TTC549 (cell line): ENCODE results near the gene CEP104.
"Not testable (repeated sequence)": the region's sequence is repeated elsewhere in the genome, so short reads cannot be mapped to it uniquely, and the experiment has no call there.

Experiments
- FAIRE-seq: peaks from 2 replicates; lab custom pipeline; 2012; peaks lifted over from hg19 to GRCh38; lab: Jason Lieb, UNC

Gene CEP104

GRCh38 chr1:3822421-3822820, 34.6 kb downstream of the CEP104 start:
- FAIRE-seq = no peak

GRCh38 chr1:3821908-3822307, 35.1 kb downstream of the CEP104 start:
- no peak for FAIRE-seq

- no peak for FAIRE-seq
Measured at GRCh38 chr1:3821447-3821846, 35.6 kb downstream of the CEP104 start.

GRCh38 chr1:3821004-3821403, 36.0 kb downstream of the CEP104 start:
- no peak for FAIRE-seq

GRCh38 chr1:3820316-3820715, 36.7 kb downstream of the CEP104 start:
- FAIRE-seq = no peak

- no peak for FAIRE-seq
Measured at GRCh38 chr1:3819771-3820200, 37.2 kb downstream of the CEP104 start.

- no peak for FAIRE-seq
Measured at GRCh38 chr1:3817821-3818597, 39.0 kb downstream of the CEP104 start.

GRCh38 chr1:3817138-3817740, 39.8 kb downstream of the CEP104 start:
- FAIRE-seq = no peak

- no peak for FAIRE-seq
Measured at GRCh38 chr1:3816331-3817137, 40.5 kb downstream of the CEP104 start.

- FAIRE-seq = no peak
Measured at GRCh38 chr1:3814771-3815561, 42.0 kb downstream of the CEP104 start.

GRCh38 chr1:3814065-3814464, 42.9 kb downstream of the CEP104 start:
- no peak for FAIRE-seq

- FAIRE-seq = no peak
Measured at GRCh38 chr1:3811595-3811911, 45.5 kb downstream of the CEP104 start.

- FAIRE-seq = not testable (repeated sequence)
Measured at GRCh38 chr1:3810149-3810761, 46.8 kb downstream of the CEP104 start.

- FAIRE-seq = no peak
Measured at GRCh38 chr1:3809680-3810079, 47.3 kb downstream of the CEP104 start.

GRCh38 chr1:3807769-3808168, 49.2 kb downstream of the CEP104 start:
- FAIRE-seq = no peak

- no peak for FAIRE-seq
Measured at GRCh38 chr1:3805038-3805437, 52.0 kb downstream of the CEP104 start.

- FAIRE-seq = not testable (repeated sequence)
Measured at GRCh38 chr1:3804627-3804944, 52.4 kb downstream of the CEP104 start.

- FAIRE-seq = no peak
Measured at GRCh38 chr1:3803905-3804626, 52.9 kb downstream of the CEP104 start.

GRCh38 chr1:3800795-3801194, 56.2 kb downstream of the CEP104 start:
- FAIRE-seq = not testable (repeated sequence)

- no peak for FAIRE-seq
Measured at GRCh38 chr1:3799976-3800685, 56.9 kb downstream of the CEP104 start.
